Subcutaneous adipose tissue (tissue), 4 donors: ENCODE data around the gene RBM19. TPM values are rescaled to one million over a fixed set of nuclear protein-coding genes. Genes with fewer than 3 reads are reported as not detected.

ENCODE experiments used
- CTCF ChIP-seq: fragments of 450-650 bp; IDR thresholded peaks from one replicate; pipeline ENCODE4 v1.5.1; 2016; ENCODE audit warnings: low read depth, mild to moderate bottlenecking, control low read depth, antibody characterized with exemption, moderate library complexity
- small RNA-seq: library from RNA; depleted of rRNA; stranded (forward); fragments of <200 nt; gene quantifications from one replicate; pipeline ENCODE3, GENCODE V24; 2016
- total RNA-seq, 4 donors: library from RNA; depleted of rRNA; stranded (reverse); fragments of >200 nt; gene quantifications; one replicate each; pipeline ENCODE4 v1.1.0, GENCODE V29; 2016

The RBM19 gene
- total RNA-seq, 4 donors from 2014 or later, result 19.2 to 54.4 (median 32.1) TPM

GRCh38 chr12:113774526-113774925, 191.6 kb downstream of the RBM19 start:
- no peak for TF ChIP-seq CTCF

DNA sequence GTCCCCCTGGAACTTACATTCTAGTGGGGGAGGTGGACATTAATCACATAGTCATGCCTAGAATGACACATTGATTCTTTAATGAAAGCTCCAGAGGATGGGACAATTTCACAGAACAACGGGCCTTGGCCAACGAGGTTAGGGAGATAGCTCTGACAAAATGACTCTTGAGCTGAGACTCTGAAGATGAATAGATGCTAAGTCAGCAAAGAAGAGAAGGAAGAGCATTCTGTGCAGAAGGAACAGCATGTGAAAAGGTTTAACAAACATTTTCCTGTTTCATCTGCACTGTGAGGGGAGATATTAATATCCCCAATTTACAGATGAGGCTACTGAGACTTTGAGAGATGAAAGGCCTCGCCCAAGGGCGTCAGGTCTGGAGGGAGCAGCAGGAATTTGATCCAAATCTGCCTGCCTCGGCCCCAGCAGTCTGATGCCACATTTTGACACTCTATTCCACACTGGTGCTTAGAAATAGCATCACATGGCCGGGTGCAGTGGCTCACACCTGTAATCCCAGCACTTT, 193.6 kb downstream of the RBM19 start:
- TF ChIP-seq CTCF, result no peak

DNA sequence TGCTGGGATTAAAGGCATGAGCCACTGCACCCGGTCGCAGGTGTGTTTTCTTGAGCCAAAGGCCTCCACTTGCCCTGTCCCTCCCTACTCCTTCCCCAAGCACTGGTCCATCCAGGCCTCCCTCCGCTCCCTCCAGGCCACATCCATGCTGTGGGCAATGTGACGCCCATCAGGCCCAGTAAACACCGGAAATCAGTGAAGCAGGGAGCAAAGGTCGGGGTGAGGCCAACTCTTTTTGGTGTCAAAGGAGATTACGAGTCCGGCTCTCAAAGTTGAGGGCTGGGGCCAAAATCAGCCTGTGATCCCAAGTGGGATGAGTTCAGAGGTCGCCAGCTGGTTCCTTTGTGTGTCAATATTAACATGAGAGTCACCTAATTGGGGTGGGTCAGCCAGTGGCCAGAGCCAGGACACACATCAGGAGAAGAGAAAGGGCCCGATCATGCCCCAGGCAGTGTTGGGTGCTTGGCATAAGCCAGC, 195.7 kb downstream of the RBM19 start:
- TF ChIP-seq CTCF, result no peak

DNA sequence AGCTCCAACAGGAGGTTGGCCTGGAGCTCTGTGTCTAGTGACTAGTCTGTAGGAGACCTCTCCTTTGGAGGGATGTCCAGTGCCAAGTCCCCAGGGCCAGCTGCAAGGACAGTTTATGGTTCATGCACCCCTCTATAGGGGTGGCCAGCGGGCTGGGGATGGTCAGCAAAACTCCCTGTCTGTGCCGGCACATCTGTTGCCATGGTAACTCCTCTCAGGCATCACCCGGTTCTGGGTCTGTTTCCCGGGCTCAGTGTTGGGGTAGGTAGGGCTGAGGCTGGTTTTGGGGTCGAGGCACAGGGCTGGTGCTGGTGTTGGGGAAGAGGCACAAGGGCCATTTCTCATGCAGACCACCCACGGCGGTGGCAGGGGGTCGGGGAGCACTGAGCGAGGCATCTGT, 196.8 kb downstream of the RBM19 start:
- TF ChIP-seq CTCF, result no peak

DNA sequence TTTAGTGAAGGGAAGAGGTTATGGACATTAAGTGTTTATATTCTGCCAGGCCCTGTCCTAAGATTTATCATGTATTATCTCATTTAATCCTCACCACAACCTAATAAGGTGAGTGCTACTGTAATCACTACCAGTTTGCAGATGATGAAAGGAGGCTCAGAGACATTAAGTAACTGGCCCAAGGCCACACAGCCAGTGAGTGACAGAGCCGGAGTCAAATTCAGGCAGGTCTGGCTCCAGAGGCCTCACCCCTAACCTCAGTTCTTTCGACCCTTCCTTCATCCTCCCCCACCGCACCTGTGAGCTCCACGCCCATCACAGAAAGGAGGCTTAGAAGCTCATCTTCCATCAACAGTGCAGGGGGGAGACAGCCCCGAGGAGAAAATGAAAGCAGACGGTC, 197.3 kb downstream of the RBM19 start:
- no peak for TF ChIP-seq CTCF

DNA sequence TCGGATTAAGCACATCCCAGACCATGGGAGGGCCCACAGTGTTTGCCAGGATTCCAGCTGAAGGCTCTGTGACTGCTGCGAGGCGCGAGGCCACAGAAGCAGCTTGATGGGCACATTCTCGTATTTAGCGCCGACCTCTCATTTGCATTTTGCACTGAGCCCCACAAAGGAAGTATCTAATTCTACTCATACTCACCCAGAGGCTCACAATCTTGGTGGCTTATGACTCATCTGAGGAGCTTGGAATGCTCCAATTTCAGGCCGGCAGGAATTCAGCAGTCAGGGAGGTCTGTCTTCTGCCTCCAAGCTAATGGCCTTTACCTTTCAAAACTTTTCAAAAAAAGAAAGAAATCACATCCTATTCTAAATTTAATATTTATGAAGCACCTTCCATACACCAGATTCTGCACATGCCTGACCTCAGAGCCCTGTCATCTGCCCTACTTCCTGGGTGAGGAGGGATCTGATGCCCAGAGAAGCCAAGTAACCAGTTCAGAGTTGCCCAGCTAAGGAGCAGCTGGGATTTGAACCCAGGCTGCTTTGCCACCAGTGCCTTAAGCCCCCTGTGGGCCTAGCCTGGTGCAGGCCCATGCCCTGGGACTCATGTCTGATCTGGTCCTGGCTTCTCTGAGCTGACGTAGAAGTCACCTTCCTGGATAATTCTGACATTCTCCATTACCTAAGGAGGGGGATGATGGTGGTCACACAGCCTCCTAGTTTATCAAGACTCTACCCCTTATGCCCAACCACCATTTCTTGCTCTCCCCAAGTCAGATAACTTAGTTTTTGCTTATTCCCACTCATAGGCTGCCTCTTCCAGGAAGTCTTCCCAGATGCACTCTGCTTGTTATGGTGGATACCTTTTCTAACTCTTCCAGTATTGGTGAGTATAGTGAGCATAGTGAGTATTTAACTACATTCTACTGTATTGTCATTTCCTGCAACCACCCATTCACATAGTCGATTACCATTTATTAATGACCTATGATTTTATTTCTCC, 198.9 kb downstream of the RBM19 start:
- TF ChIP-seq CTCF, result no peak

Small RNAs within 50 kb of the gene (small RNA-seq; reads per million reads assigned to genes)
- gene DYNLL1P4, result not detected
